Esophagus squamous epithelium (tissue), 4 donors: ENCODE data around the gene ITGB7.

Experiments
- CTCF ChIP-seq, 6 experiments: fragments of 450-650 bp in 4 of 6; fragments of 200-600 bp in 2 of 6; sonication (generic) in 2 of 6; IDR thresholded peaks; one replicate each; pipeline ENCODE4 v1.5.1; 2016 to 2019; ENCODE audit warnings: antibody characterized with exemption in 6 of 6, mild to moderate bottlenecking in 4 of 6, moderate library complexity in 4 of 6
- POLR2A ChIP-seq, 4 donors: fragments of 450-650 bp; IDR thresholded peaks; one replicate each; pipeline ENCODE4 v1.6.1; 2017; ENCODE audit warnings: antibody characterized with exemption in 4 of 4, mild to moderate bottlenecking in 4 of 4, moderate library complexity in 3 of 4

DNA sequence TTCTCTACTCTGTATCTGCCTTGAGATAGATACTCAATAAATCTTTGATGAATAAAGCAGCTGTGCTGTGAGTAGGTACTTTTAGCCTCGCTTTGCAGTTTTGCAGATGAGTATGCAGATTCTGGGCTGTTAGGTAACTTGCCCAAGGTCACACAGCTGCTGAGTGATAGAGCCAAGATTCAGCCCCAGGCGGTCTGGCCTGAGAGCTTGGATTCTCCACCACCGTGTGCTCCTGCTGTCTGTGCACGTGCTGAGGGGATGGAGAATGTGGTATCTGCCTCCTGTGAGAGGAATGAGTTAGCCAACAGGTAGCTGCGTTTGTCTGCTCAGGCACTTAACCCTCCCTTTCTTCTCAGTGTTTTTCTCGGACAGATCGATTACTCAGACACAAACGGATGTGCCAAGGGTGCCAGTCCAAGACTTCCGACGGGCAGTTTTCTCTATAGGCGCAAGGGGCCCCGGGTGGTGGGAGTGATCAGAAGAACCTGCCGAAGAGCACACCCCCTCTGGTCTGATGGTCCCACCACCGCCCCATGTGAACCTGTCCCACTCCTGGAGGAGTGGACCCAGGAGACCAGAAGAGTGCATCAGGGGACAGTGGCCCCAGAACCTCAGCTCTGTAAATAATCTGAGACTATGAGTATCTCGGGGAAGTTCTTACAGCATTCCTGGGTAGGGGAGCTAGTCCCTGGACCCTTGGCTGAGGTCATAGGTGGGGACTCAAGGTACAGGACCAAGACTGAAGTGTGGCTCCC lies 19.7 kb downstream of the ITGB7 start:
- TF ChIP-seq CTCF (IDR thresholded peaks at IDR 0.05) (no peak), POLR2A (IDR thresholded peaks at IDR 0.05) (no peak)
